NT2/D1 (cell line): ENCODE measurements around the gene CFAP61.

Experiments used
- YY1 ChIP-seq: IDR thresholded peaks from 2 replicates; pipeline ENCODE4 v1.6.1; 2011; ENCODE audit not compliant: insufficient read length, insufficient read depth
- ZNF274 ChIP-seq: IDR thresholded peaks from 2 replicates; pipeline ENCODE4 v1.6.1; 2011; ENCODE audit warnings: mild to moderate bottlenecking, low read depth, low read length

DNA sequence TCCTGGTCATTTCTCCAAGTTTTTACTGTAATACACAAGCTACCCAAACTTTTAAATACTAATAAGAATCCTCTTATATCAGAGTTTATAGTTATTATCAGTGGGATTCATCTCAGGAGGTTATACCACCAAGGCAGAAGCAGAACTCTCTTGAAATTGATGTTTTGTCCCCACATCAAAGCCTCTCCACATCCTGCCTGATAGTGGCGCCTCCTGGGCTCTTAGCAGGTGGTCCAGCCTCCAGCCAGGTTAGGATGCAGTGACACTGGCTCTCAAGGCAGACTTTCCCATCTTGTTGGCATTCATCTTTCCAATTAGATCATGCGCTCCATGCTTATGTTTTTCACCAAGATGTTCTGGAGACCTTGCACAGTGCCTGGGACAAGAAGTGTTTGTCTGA lies 233.7 kb downstream of the CFAP61 start:
- TF ChIP-seq YY1 (no peak), ZNF274 (no peak)
